Sciatic nerve (tissue), 2 donors: Measurements from ENCODE around the gene RINL. TPM values are rescaled to one million over a fixed set of nuclear protein-coding genes. Genes with fewer than 3 reads are reported as not detected.
A peak's percentile ranks its signal among the peaks of the same experiment; 100 is the strongest.
"Not testable (repeated sequence)": the region's sequence is repeated elsewhere in the genome, so short reads cannot be mapped to it uniquely, and the experiment has no call there.

Experiments
- ATAC-seq: fragments of 200-7000 bp; cut with Tn5 transposase; one replicate; pipeline ENCODE4 v1.9.1; 2020; ENCODE audit warnings: mild to moderate bottlenecking, moderate library complexity
- DNase-seq: peaks from one replicate; pipeline ENCODE4 v3.0.0-alpha.2; 2020; ENCODE audit warnings: low spot score
- intact Hi-C: fragments of 100-400 bp; cut with DNase I; formaldehyde crosslinking; loops from one replicate; pipeline ENCODE4 v1.14.2; 2022
- total RNA-seq: library from RNA; stranded (reverse); fragmentation: NEBNext Ultra II Directional; extraction: Animal tissue kit (Norgen Biotek cat#: 25700); gene quantifications from one replicate; pipeline ENCODE4 v1.2.1, GENCODE V29; 2021
- donor health status: DM: no; HTN: no; CAD: no.
- donor health status: DM: no; HTN: no; CAD: no.

Gene RINL
- total RNA-seq, 1 donor from 2014 or later: 9.6 TPM

- ATAC-seq, intact Hi-C loops, DNase-seq: not testable (repeated sequence)
Observed at GRCh38 chr19:38854961-38855360, 23.1 kb downstream of the RINL start.

DNA sequence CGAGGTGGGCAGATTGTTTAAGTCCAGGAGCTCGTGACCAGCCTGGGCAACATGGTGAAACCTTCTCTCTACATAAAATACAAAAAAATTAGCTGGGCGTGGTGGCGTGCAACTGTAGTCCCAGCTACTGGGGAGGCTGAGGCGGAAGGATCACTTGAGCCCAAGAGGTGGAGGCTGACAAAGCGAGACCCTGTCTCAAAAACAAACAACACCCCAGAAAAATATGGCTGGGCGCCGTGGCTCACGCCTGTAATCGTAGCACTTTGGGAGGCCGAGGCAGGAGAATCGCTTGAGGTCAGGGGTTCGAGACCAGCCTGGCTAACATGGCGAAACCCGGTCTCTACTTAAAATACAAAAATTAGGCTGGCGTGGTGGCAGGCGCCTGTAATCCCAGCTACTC, 24.9 kb downstream of the RINL start:
- DNase-seq: no peak
- intact Hi-C loops: no loop called here
- ATAC-seq: no peak

GRCh38 chr19:38852231-38853044, 25.6 kb downstream of the RINL start:
- ATAC-seq: no peak
- intact Hi-C loops: no loop called here
- peak; percentile 86 for DNase-seq

DNA sequence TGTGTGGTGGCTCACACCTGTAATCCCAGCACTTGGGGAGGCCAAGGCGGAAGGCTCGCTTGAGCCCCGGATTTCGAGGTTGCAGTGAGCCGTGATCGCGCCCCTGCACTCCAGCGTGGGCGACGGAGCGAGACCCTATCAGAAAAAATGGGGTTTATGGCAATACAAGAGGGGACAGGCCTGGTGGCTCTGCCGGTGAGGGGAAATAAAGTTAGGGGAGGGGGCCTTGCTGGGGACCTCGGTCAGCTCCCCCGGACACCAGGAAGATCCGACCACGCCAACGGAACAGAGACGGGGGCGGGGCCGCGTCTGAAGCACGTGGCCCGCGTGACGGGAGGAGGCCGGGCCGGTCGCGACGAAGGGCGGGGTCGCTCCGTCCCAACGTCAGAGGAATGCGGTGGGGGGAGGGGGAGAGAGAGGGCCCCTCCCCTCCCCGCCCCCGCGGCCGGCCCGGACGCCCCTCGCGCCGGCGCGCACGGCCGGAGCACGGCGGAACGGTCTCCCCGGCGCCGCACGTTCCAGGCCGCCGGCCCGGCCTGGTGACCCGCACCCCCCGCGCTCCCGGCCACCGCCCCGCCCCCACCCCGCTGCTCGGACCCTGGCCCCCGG, 26.3 kb downstream of the RINL start:
- DNase-seq (peak; percentile 98), ATAC-seq (peak; percentile 74)
- intact Hi-C loops: no loop called here

DNA sequence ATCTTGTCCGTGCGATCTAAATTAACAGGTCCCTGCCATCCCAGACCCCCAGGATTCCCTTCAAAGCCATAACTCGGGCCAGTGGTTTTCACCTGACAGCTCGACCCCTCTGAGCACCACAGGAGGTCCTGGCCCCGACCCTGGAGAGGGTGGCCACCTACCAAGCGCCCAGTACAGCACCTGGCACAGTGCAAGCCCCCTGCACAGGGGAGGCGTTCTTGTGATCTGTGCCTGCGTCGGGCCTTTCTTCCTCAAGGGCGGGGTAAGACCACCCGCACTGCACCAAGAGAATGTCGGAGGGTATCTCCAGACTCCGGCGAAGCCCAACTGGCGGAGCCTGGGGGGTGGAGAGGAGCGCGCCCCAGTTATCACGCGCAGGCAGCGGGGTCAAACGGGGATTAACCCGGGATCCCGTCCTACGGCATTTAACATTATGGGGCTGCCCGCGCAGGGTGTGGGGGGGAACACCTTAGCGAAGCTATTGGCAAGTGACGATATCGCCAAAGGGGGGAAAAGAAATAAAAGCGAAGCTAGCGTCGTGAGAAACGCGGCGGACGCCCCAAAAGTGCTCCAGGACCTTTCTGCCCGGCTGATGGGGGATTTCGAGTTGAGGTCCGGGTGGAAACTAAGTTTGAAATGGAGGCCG, 27.0 kb downstream of the RINL start:
- DNase-seq (peak; percentile 75), ATAC-seq (peak; percentile 0)
- intact Hi-C loops: no loop called here

DNA sequence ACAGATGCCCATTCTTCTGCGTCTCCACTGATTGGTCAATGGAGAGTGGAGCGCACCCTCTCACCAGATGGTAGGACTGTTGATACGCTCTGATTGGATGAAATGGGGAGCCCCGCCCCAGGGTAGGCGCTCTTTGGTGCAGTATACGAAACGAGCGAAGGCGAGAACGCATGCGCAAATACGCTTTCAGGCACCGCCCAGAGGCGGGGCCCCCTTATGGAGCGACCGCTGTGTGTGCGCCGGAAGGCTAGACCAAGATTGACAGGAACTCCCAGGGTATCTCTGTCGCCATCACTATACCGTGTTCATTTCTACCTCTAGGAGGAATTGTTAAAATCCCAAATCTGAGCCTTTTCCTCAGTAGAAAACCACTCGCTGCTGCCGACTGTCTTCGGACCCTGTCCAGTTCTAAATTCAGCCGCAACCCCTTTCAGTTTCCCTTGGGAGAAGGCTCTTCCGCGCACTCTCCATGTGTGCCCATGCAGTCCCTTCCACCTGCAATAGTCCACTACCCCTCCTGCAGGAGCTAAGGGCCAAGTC, 27.6 kb downstream of the RINL start:
- DNase-seq: no peak
- ATAC-seq: peak; percentile 94
- intact Hi-C loops: no loop called here

DNA sequence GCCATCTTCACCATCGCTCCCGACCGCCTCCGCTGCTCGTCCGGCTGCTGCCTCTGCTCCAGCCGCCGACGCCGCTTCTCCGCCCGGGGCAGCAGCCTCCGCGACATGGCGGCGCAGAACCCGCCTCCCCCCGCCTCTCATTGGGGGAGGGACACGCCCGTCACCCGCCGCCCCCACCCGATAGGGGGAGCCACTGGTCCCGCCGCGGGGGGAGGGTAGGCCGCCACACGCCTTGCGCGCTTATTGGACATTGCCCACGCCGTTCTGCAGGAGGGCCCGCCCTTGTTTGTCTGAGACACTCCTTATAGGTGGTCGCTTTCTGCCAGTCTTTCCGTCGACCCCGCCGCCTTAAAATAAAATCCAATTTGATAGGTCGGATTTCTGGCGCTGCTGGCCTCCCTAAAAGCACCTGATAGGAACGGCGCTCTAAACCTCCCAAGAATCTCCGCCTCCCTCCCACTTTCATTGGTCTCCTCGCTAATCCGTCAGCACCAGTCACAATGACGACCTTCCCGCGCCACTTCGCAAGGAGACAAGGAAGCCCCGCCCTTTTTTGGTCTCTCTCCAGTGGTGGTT, 28.1 kb downstream of the RINL start, which contains the start of gene HNRNPL:
Gene HNRNPL (minus strand): TSS at position 127 of the 576 bp plus-strand sequence. CDS start 20 bp downstream, at position 107.
- DNase-seq (peak; percentile 99), ATAC-seq (peak; percentile 83)
- intact Hi-C loops: no loop called here

DNA sequence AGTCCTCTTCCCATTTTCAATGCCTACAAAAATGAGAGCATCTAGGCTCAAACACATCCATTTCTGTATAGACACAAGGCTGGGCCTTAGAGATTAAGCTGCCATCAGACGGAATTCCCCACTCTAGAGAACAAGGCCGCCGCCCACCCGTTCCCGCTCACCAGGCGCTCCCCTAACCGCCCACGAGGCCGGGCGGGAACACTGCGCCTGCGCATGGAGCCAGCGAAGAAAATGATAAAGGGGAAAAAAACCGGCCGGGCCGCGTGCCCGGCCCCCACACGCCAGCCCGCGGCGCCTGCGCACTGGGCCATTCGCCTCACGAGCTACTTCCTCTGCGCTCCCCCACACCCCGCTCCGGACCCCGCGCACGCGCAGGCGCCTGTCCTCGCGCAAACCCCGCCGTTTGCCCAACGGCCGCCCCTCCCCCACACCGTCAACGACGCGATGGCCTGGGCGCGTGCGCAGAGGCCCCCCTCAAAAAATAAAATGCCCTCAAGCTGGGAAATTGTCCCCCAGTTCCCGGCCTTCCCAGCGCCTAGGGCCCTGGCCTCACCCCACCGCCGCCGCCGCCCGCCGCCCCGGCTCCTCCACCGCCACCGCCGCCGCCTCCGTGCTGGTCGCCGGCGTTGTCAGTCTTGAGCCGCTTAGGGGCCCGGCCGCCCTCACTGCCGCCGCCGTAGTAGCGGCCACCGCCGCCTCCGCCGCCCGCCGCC, 28.8 kb downstream of the RINL start:
- intact Hi-C loops: no loop called here

GRCh38 chr19:38848299-38849146, 29.6 kb downstream of the RINL start:
- DNase-seq (no peak), ATAC-seq (no peak)
- intact Hi-C loops: no loop called here

More for the DNA sequence above, 28.8 kb downstream of the RINL start:
- ATAC-seq: peak; percentile 42
- DNase-seq: peak; percentile 99

GRCh38 chr19:38846097-38846496, 32.0 kb downstream of the RINL start:
- DNase-seq: no peak
- intact Hi-C loops: no loop called here
- ATAC-seq: no peak

GRCh38 chr19:38845374-38846024, 32.6 kb downstream of the RINL start:
- DNase-seq (no peak), ATAC-seq (no peak)
- intact Hi-C loops: no loop called here

DNA sequence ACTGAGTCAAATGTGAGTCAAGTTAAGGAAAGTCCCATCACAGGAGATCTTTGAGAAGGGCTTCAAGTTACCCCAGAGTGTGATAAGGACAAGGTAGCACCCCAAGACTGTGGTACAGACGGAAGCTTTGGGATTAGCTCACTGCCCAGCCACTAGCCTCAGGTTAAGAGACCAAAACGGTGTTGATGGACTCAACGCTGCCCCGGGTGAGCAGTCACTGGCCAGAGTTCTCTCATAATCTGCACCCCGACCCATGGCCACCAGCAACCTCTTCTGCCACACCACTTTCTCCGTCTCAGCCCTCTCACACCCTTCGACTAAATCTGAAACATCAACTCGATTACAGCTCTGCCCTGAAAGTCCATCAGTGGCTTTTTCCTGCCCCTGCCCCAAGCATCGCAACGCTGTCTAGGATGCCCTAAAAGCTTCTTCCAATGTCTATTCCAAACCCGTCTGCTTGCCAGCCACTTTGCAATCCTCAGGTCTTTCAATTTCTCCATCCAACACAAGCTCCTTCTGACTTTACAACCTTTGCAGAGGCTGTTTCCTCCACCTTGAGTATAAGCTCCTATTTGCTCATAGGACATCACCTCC, 33.9 kb downstream of the RINL start:
- ATAC-seq (no peak), DNase-seq (no peak)
- intact Hi-C loops: no loop called here

DNA sequence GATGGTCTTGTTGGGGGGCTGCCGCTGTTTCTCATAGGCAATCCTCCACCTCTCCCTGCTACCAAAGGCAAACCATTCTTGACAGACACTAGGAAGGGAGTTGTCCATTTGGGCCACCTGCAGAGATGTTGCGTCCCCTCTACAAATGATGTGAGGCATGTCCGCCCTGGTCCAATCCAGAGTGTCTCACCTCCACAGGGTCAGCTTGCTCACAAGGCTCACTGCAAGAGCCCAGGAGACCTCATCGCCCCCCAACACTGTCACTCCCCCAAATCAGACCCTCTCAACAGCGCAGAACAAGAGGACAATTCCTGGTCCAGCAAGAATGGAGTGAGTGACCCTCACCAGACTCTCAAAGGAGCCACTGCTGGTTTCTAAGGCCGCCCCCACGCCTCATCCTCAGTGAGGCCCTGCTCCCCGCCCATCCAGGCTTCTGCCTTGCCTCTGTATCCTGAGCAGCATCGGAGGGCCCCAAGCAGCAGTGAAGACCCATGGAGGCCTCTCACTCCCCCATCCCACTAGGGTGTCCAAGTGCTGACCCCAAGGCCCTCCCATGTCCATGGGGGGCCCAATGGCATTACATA, 34.8 kb downstream of the RINL start:
- DNase-seq: no peak
- intact Hi-C loops: no loop called here
- no peak for ATAC-seq

DNA sequence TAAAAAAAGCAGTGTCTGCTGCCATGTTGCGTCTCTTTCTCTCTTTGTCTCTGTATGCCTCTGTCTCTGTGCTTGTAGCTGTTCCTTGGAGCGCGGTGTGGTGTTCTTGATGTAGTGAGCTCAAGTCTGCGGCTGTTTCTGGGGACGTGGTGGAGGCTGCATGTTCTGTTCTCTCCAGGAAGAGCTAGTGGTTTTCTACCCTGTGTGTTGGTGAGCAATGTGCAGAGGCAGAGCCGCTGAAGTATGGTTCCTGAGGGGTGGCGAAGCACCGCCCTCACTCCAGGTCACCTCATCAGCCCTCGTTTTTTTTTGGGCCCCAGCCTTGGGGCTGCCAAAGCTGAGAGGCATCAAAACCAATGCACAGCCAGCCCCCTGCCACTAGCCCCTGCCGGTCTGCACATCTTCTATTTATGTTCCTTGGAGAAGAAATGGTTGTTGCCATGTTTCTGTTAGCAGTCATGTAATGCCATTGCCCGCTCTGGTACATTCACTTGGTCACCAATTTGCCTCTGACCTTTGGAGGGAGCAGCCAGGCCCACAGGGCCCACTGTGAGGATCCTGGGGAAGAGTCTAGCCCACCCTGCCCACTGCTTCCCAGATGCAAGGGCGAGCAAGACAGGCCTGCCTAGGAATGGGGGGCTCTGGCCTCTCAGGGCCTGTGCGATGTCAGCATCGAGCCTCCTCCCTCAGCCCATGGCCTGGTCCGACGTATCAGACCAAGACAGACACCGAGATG, 35.5 kb downstream of the RINL start:
- intact Hi-C loops: no loop called here
- DNase-seq (no peak), ATAC-seq (no peak)

DNA sequence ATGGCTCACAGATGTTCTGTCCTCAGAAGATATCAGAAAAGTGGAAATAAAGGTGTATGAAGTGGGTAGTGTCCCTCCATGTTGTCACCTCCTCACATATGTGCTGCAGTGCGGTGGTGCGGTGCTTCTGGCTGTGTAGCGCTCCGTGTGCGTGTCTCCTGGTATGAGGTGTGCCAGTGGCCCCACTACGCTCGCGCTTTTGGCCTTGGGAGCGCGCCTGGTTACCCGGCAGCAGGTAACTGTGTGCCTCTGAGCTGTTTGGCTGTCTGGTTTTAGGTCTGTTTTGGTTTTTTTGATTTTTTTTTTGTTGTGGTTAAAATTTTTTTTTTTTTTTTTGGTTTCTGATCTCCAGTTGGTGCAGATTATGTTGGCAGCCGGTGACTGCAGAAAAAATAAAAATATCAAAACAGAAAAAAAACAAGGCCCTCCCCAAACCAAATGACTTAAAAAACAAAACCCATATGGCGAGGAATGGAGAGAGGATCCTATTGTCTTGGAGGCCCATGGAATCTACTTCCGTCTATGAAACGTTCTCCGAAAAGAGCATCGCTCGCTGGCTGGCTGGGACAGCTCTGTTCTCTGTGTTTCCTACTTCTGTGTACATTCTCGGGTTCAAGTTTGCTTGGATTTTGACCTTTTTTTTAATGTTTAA, 36.2 kb downstream of the RINL start:
- ATAC-seq (no peak), DNase-seq (no peak)
- intact Hi-C loops: no loop called here
